PC-3 (cell line): ENCODE measurements around the gene CA9.

ENCODE experiments used
- EZH2 ChIP-seq: fragments of 300-600 bp; sonication (generic); IDR thresholded peaks from one replicate; pipeline ENCODE4 v1.6.1; 2017; ENCODE audit warnings: antibody characterized with exemption, mild to moderate bottlenecking, low read length; ENCODE audit not compliant: unreplicated experiment
- EZH2phosphoT487 ChIP-seq: fragments of 300-600 bp; sonication (generic); IDR thresholded peaks from 2 replicates; pipeline ENCODE4 v1.6.1; 2018; ENCODE audit warnings: mild to moderate bottlenecking, antibody characterized with exemption, low read length, borderline replicate concordance
- TF ChIP-seq, protein P1 (sequence below): fragments of 300-600 bp; sonication (generic); conservative IDR thresholded peaks from 2 replicates; pipeline ENCODE4 v1.5.1; 2017; ENCODE audit warnings: antibody characterized with exemption, low read depth, mild to moderate bottlenecking, low read length

GRCh38 chr9:35681341-35682002 is 7.7 kb downstream of the CA9 start:
- TF ChIP-seq, protein P1, sequence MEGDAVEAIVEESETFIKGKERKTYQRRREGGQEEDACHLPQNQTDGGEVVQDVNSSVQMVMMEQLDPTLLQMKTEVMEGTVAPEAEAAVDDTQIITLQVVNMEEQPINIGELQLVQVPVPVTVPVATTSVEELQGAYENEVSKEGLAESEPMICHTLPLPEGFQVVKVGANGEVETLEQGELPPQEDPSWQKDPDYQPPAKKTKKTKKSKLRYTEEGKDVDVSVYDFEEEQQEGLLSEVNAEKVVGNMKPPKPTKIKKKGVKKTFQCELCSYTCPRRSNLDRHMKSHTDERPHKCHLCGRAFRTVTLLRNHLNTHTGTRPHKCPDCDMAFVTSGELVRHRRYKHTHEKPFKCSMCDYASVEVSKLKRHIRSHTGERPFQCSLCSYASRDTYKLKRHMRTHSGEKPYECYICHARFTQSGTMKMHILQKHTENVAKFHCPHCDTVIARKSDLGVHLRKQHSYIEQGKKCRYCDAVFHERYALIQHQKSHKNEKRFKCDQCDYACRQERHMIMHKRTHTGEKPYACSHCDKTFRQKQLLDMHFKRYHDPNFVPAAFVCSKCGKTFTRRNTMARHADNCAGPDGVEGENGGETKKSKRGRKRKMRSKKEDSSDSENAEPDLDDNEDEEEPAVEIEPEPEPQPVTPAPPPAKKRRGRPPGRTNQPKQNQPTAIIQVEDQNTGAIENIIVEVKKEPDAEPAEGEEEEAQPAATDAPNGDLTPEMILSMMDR = no peak
- no peak for TF ChIP-seq EZH2phosphoT487
- no peak for TF ChIP-seq EZH2
